Heart left ventricle (tissue), 16 donors: Measurements from ENCODE around the gene LHX5. TPM values are rescaled to one million over a fixed set of nuclear protein-coding genes. Genes with fewer than 3 reads are reported as not detected.
A peak's percentile ranks its signal among the peaks of the same experiment; 100 is the strongest.

Experiments
- ATAC-seq, 4 donors: fragments of 200-7000 bp; cut with Tn5 transposase; one replicate each; pipeline ENCODE4 v1.9.1; 2020 to 2022; ENCODE audit warnings: moderate library complexity in 4 of 4, mild to moderate bottlenecking in 3 of 4, moderate number of reproducible peaks in 1 of 4
- DNase-seq, 5 donors: peaks; one replicate each; pipeline ENCODE4 v3.0.0-alpha.2; 2020
- H3K27ac ChIP-seq, 12 donors: fragments of 200-600 bp; sonication (generic) in 4 of 12; one replicate each; pipeline versions ENCODE4 v1.5.0 to v1.8.0; 2016 to 2022; ENCODE audit warnings: mild to moderate bottlenecking in 2 of 12
- H3K27me3 ChIP-seq, 9 donors: fragments of 200-600 bp; sonication (generic) in 2 of 9; one replicate each; pipeline versions ENCODE4 v1.5.1 to v1.8.0; 2016 to 2022; ENCODE audit warnings: mild to moderate bottlenecking in 3 of 9
- H3K36me3 ChIP-seq, 9 donors: fragments of 200-600 bp; sonication (generic) in 2 of 9; one replicate each; pipeline versions ENCODE4 v1.5.0 to v1.8.0; 2018 to 2022; ENCODE audit warnings: mild to moderate bottlenecking in 2 of 9
- H3K4me1 ChIP-seq, 12 donors: fragments of 200-600 bp; sonication (generic) in 4 of 12; one replicate each; pipeline versions ENCODE4 v1.5.0 to v1.8.0; 2016 to 2022; ENCODE audit warnings: mild to moderate bottlenecking in 3 of 12
- H3K4me3 ChIP-seq, 12 donors: fragments of 200-600 bp; sonication (generic) in 4 of 12; one replicate each; pipeline versions ENCODE4 v1.5.0 to v1.8.0; 2017 to 2022; ENCODE audit warnings: mild to moderate bottlenecking in 9 of 12, moderate library complexity in 4 of 12
- H3K9me3 ChIP-seq, 12 donors: fragments of 200-600 bp; sonication (generic) in 4 of 12; one replicate each; pipeline versions ENCODE4 v1.5.0 to v1.8.0; 2016 to 2022; ENCODE audit warnings: mild to moderate bottlenecking in 1 of 12
- CTCF ChIP-seq, 12 donors: fragments of 200-600 bp; sonication (generic) in 4 of 12; IDR thresholded peaks; one replicate each; pipeline versions ENCODE4 v1.5.0 to v1.8.0; 2018 to 2022; ENCODE audit warnings: antibody characterized with exemption in 12 of 12, mild to moderate bottlenecking in 5 of 12
- POLR2A ChIP-seq, 2 donors: fragments of 450-650 bp; IDR thresholded peaks; one replicate each; pipeline ENCODE4 v1.6.1; 2017; ENCODE audit warnings: antibody characterized with exemption in 2 of 2, mild to moderate bottlenecking in 2 of 2, moderate library complexity in 2 of 2
- WGBS, 4 donors: extraction: QIAGEN DNeasy Blood & Tissue Kit in 2 of 4; methylation state at CpG; one replicate each; pipeline versions ENCODE4 v1.1.5 to v1.1.7; 2013 to 2018; 5-methylcytosine and 5-hydroxymethylcytosine counted together
- intact Hi-C, 10 donors: fragments of 100-400 bp; cut with DNase I; formaldehyde crosslinking; loops; one replicate each; pipeline versions ENCODE4 v1.11.1 to v1.14.2; 2022
- polyA plus RNA-seq, 2 donors: library from polyadenylated mRNA; stranded (reverse); fragments of 200-250 nt; gene quantifications; one replicate each; pipeline ENCODE4 v1.2.3, GENCODE V29; 2013
- total RNA-seq, 9 donors: library from RNA; depleted of rRNA in 2 of 9; stranded (reverse); fragments of >200 nt in 2 of 9; fragmentation: NEBNext Ultra II Directional in 3 of 9; extraction: Animal tissue kit (Norgen Biotek cat#: 25700) in 3 of 9; gene quantifications; one replicate each; pipeline versions ENCODE4 v1.1.0 to v1.2.4, GENCODE V29; 2016 to 2023
- donor health status: ischemic (EF 13 %, LVEDD 7.1; RV severe dilation, severe dysfunction).
- donor health status: healthy with polysubstance abuse.
- donor health status: DM: no; HTN: yes; CAD: no.
- donor health status: DM: no; HTN: no; CAD: no.
- donor health status: ischemic (EF 25% LVEDD 6.9; RV normal size, moderate dysfunction).
- donor health status: ischemic (EF 25% LVEDD 5.7; RV mildly dilated, moderate dysfunction).
- donor health status: healthy.
- donor health status: DM: yes; HTN: yes; CAD: no.
- donor health status: ischemic (EF 35%, LVEDD 5.7; RV mildly dilated, moderate dysfunction).
- donor health status: nonischemic (EF 11% LVEDD 7.7; RV severe dilation, severe dysfunction).
- donor health status: DM: yes; HTN: yes; CAD: no.
- donor health status: PGD.
- donor health status: ischemic (EF 29% LVEDD 5.4; RV normal size, mild dysfunction).
- donor health status: nonischemic (EF 23%, LVEDD 6.1; RV moderate dilation, normal function).

The LHX5 gene
- total and polyA plus RNA-seq, 11 donors, result not detected

GRCh38 chr12:113475451-113476175 is 3.9 kb upstream of the LHX5 start:
- WGBS, 4 donors, result 2 to 4% (median 2%) methylated on average over 18 to 50 of the region's 50 CpGs
- H3K4me3 ChIP-seq, result peak overlapping the region in 1 of 12 donors; percentile 17
- H3K4me1 ChIP-seq, result peaks cover 0 to 33% (median under 1%) of the 10 kb centered on the region in 12 donors
- peaks cover 61 to 97% (median 95%) of the 10 kb centered on the region in 9 donors for H3K27me3 ChIP-seq
- no peak for DNase-seq
- no peaks in the 10 kb centered on the region for H3K36me3 ChIP-seq
- TF ChIP-seq POLR2A (IDR thresholded peaks at IDR 0.05) (no peak), CTCF (IDR thresholded peaks at IDR 0.05) (no peak)
- no peak for ATAC-seq
- no peaks in the 10 kb centered on the region for H3K9me3 ChIP-seq
- no peak overlapping the region for H3K27ac ChIP-seq
- intact Hi-C loops, result no loop called here

GRCh38 chr12:113474635-113475436 is 3.2 kb upstream of the LHX5 start:
- no peak for TF ChIP-seq POLR2A (IDR thresholded peaks at IDR 0.05)
- no peak for TF ChIP-seq CTCF (IDR thresholded peaks at IDR 0.05)

GRCh38 chr12:113473942-113474341 is 2.3 kb upstream of the LHX5 start:
- TF ChIP-seq POLR2A (IDR thresholded peaks at IDR 0.05) (no peak), CTCF (IDR thresholded peaks at IDR 0.05) (no peak)
- DNase-seq, result no peak
- WGBS, 4 donors, result 1 to 3% (median 2%) methylated on average over 7 to 9 of the region's 9 CpGs
- Histone ChIP-seq H3K4me3 (no peak overlapping the region), H3K4me1 (peaks cover 0 to 26% (median 0%) of the 10 kb centered on the region in 12 donors), H3K27me3 (peaks cover 68 to 98% (median 95%) of the 10 kb centered on the region in 9 donors), H3K9me3 (no peaks in the 10 kb centered on the region), H3K36me3 (no peaks in the 10 kb centered on the region), H3K27ac (no peak overlapping the region)
- no peak for ATAC-seq
- intact Hi-C loops, result no loop called here

More at GRCh38 chr12:113474635-113475436, 3.2 kb upstream of the LHX5 start:
- no peak overlapping the region for H3K4me3 ChIP-seq
- intact Hi-C loops, result no loop called here
- H3K27me3 ChIP-seq, result peaks cover 65 to 98% (median 95%) of the 10 kb centered on the region in 9 donors
- peaks cover 0 to 33% (median under 1%) of the 10 kb centered on the region in 12 donors for H3K4me1 ChIP-seq
- H3K36me3 ChIP-seq, result no peaks in the 10 kb centered on the region
- ATAC-seq (no peak), DNase-seq (no peak)
- no peak overlapping the region for H3K27ac ChIP-seq
- WGBS, 4 donors, result 3 to 4% (median 3%) methylated on average over 19 of the region's 19 CpGs
- H3K9me3 ChIP-seq, result no peaks in the 10 kb centered on the region

- DNase-seq (no peak), ATAC-seq (no peak)
- H3K36me3 ChIP-seq, result no peaks in the 10 kb centered on the region
- intact Hi-C loops, result no loop called here
- no peak overlapping the region for H3K27ac ChIP-seq
- 7 to 14% (median 11%) methylated on average over 6 of the region's 6 CpGs for WGBS, 4 donors
- no peaks in the 10 kb centered on the region for H3K9me3 ChIP-seq
- no peak overlapping the region for H3K4me3 ChIP-seq
- H3K27me3 ChIP-seq, result peaks cover 66 to 98% (median 95%) of the 10 kb centered on the region in 9 donors
- TF ChIP-seq CTCF (IDR thresholded peaks at IDR 0.05), result no peak
- no peak for TF ChIP-seq POLR2A (IDR thresholded peaks at IDR 0.05)
- H3K4me1 ChIP-seq, result peaks cover 0 to 27% (median 0%) of the 10 kb centered on the region in 12 donors
Observed at GRCh38 chr12:113473400-113473799, 1.7 kb upstream of the LHX5 start.
